Adipocyte (in vitro differentiated cells): ENCODE data around the gene NCS1.
A peak's percentile ranks its signal among the peaks of the same experiment; 100 is the strongest.

Experiments
- DNase-seq: peaks from one replicate; pipeline ENCODE4 v3.0.0-alpha.2; 2015; ENCODE audit warnings: low read depth
- H3K27me3 ChIP-seq: replicated peaks from 2 replicates; pipeline ENCODE4 v1.7.0; 2013; ENCODE audit warnings: mild to moderate bottlenecking, low read length, moderate library complexity; ENCODE audit not compliant: control insufficient read depth, insufficient read depth
- H3K36me3 ChIP-seq: 2 replicates; pipeline ENCODE4 v1.7.0; 2013; ENCODE audit warnings: low read length, mild to moderate bottlenecking, moderate library complexity; ENCODE audit not compliant: control insufficient read depth, insufficient read depth, severe bottlenecking
- H3K4me1 ChIP-seq: 2 replicates; pipeline ENCODE4 v1.7.0; 2013; ENCODE audit warnings: mild to moderate bottlenecking, low read length, moderate library complexity; ENCODE audit not compliant: control insufficient read depth, insufficient read depth
- H3K4me3 ChIP-seq: 2 replicates; pipeline ENCODE4 v1.7.0; 2013; ENCODE audit warnings: mild to moderate bottlenecking, low read length, moderate library complexity
- H3K9ac ChIP-seq: 2 replicates; pipeline ENCODE4 v1.7.0; 2013; ENCODE audit warnings: mild to moderate bottlenecking, low read length, moderate library complexity
- H3K9me3 ChIP-seq: 2 replicates; pipeline ENCODE4 v1.7.0; 2013; ENCODE audit warnings: mild to moderate bottlenecking, low read length, moderate library complexity; ENCODE audit not compliant: control insufficient read depth

Gene NCS1

DNA sequence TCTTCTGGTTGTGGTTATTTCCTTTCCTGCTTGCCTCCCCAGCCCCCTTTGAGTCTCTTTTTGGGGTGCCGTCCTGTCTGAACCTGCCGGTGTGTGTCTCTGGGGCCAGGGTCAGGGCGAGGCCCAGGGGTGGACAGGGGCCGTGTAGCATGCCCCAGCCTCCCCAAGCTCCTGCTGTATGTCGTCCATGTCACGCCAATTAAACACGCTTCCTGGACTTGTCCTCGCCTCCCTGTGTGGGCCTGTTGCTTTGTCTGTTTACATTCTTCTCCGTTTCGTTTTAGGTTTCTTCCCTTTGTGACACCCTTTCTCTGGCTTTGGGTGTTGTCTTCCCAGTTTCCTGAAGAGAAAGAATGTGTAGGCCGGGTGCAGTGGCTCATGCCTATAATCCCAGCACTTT, 64.9 kb downstream of the NCS1 start:
- peak; percentile 12 for DNase-seq
- Histone ChIP-seq H3K9me3 (no peaks in the 10 kb centered on the region), H3K9ac (no peak overlapping the region), H3K4me1 (peaks cover 9% of the 10 kb centered on the region), H3K4me3 (no peak overlapping the region), H3K36me3 (peaks cover 6% of the 10 kb centered on the region), H3K27me3 (no peaks in the 10 kb centered on the region)

DNA sequence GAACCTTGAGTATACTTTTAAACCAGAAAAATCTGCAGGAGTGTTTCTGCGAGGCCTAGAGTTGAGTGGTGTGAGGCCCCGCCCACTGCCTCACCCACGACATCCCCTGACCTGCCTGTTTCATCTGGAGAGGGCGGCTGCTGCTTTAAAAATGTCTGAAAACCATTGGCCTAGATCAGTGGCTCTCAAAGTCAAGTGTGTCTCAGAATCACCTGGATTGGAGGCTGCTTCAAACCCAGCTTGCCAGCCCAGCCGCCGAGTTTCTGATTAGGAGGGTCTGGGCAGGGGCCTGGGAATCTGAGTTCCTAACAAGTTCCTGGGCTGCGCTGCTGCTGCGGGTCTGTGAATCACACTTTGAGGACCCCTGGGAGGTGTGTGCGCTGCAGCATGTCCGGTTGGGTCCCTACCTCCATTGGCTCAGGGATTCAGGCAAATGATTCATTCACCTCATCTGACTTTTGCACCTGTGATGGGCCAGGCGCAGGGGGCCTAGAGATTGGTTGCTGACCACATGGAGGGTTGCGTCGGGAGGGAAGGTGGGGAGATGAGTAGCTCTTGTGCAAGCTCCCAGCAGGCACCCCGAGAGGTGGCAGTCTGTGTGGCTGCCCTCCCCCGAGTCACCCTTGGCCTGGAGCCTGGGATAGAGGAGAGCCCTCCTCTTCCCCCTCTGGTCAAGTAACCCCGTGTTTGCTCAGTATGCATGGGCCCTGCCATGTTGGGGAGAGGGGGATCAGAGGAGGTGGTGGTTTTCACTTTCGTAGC, 65.7 kb downstream of the NCS1 start:
- Histone ChIP-seq H3K4me3 (no peak overlapping the region), H3K9ac (no peak overlapping the region), H3K27me3 (no peaks in the 10 kb centered on the region), H3K4me1 (peaks cover 9% of the 10 kb centered on the region), H3K36me3 (peaks cover 4% of the 10 kb centered on the region), H3K9me3 (no peaks in the 10 kb centered on the region)
- no peak for DNase-seq

- no peaks in the 10 kb centered on the region for H3K36me3 ChIP-seq
Observed at GRCh38 chr9:130239363-130239695, 67.1 kb downstream of the NCS1 start.

GRCh38 chr9:130239741-130240241, 67.6 kb downstream of the NCS1 start:
- DNase-seq: no peak

More at GRCh38 chr9:130239363-130239695, 67.1 kb downstream of the NCS1 start:
- Histone ChIP-seq H3K4me3 (no peak overlapping the region), H3K9ac (no peak overlapping the region), H3K4me1 (peaks cover 9% of the 10 kb centered on the region), H3K27me3 (no peaks in the 10 kb centered on the region), H3K9me3 (no peaks in the 10 kb centered on the region)
- no peak for DNase-seq

DNA sequence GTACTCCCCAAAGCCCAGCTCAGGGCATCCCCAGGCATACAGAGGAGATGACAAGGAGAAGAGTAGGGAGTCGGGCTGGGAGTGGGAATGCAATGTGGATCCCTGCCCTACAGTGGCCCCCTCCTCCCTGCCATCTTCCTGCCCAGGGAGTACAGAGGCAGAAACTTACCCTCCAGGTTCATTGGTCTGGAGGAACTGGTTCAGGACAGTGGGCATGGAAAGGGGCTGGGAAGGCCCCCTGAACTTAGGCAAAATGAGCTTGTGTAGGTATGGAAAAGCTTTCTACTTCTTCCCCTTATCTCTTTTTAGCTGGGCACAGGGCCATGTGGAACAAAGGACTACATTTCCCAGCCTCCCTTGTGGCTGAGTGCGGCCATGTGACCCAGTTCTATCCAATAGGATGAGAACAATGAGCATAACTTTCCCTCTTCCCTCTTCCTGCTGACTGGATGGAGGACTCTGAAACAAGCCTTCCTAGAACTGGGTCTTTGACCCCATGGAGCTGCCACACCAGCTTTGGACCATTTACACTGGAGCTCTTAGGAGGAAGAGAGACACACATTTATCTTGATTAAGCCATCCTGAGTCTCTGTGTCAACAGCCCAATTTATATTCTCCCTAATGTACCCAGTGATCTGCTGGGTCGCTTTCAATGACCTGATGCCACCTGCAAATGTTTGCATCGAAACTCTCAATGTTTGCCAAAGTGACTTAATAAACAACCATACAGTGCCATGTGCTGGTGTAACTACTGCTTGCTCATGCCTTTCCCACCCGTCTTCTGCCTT, 68.4 kb downstream of the NCS1 start:
- Histone ChIP-seq H3K36me3 (no peaks in the 10 kb centered on the region), H3K4me3 (no peak overlapping the region)
- peak; percentile 80 for DNase-seq

More at GRCh38 chr9:130239741-130240241, 67.6 kb downstream of the NCS1 start:
- no peaks in the 10 kb centered on the region for H3K9me3 ChIP-seq
- peaks cover 5% of the 10 kb centered on the region for H3K4me1 ChIP-seq
- H3K27me3 ChIP-seq: no peaks in the 10 kb centered on the region
- no peak overlapping the region for H3K4me3 ChIP-seq
- H3K9ac ChIP-seq: no peak overlapping the region
- no peaks in the 10 kb centered on the region for H3K36me3 ChIP-seq

DNA sequence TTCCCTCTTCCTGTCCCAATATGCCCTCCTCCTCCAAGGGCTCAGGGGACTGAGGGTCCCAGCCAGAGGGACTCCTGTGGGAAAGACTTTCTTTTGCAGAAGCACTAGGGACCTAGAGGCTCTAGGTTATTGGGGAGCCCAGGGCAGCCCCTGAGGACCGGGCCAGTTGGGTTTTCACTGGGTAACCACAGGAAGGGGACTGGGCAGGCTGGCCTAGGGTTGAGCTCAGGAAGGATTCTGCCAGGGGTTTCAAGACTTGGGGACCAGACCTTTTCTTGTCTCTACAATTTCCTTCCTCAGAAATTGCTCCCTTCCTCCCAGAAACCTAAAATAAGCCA, 69.0 kb downstream of the NCS1 start:
- Histone ChIP-seq H3K9me3 (no peaks in the 10 kb centered on the region), H3K27me3 (no peaks in the 10 kb centered on the region), H3K4me3 (no peak overlapping the region), H3K4me1 (peaks cover 5% of the 10 kb centered on the region), H3K9ac (no peak overlapping the region), H3K36me3 (no peaks in the 10 kb centered on the region)
- no peak for DNase-seq

More for the DNA sequence above, 68.4 kb downstream of the NCS1 start:
- Histone ChIP-seq H3K4me1 (peaks cover 5% of the 10 kb centered on the region), H3K9ac (no peak overlapping the region), H3K27me3 (no peaks in the 10 kb centered on the region), H3K9me3 (no peaks in the 10 kb centered on the region)

- no peak overlapping the region for H3K9ac ChIP-seq
- H3K4me1 ChIP-seq: peaks cover 5% of the 10 kb centered on the region
- no peaks in the 10 kb centered on the region for H3K9me3 ChIP-seq
- H3K36me3 ChIP-seq: no peaks in the 10 kb centered on the region
- H3K4me3 ChIP-seq: no peak overlapping the region
- DNase-seq: no peak
- H3K27me3 ChIP-seq: no peaks in the 10 kb centered on the region
Observed at GRCh38 chr9:130242270-130243014, 70.2 kb downstream of the NCS1 start.

DNA sequence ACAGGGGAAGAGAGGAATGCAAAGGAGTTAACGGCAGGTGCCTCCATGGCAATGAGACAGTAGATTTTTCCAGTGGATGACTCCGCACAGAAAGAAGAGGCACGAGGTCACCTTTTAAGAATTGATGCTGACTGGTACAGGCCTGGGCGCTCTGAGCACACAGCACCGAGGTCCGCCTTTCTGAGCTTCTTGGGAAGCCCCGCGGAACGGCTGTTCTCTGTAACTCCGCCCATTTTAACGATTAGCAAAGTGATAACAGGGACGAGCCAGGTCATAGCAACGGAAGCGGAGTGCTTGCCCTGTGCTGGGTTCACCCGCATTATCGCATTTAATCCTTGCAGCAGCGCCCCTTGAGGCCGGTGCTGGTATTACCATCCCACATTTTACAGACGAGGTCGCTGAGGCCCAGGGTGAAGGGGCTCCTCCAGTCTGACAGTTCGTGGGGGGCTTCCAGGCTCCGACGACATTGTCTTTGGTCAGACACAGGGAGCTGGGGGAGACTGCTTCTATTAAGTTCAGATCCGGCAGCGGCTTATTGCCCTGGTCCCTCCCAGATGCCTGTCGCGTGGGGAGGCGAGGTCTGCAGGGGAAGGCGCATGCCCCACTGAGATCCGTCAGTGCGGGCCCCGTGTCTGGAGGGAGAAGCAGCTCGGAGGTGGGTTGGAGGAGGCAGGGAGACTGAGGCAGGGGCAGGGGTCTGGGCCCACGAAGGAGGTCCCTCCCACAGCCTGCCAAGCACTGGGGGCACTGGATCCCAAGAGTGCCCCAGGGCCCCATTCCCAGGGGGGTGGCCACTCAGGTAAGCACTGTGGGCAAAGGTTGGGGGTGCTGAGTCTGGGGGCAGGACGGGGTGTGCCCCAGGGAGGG, 71.0 kb downstream of the NCS1 start:
- Histone ChIP-seq H3K9me3 (no peaks in the 10 kb centered on the region), H3K36me3 (no peaks in the 10 kb centered on the region), H3K27me3 (no peaks in the 10 kb centered on the region), H3K4me1 (peaks cover 5% of the 10 kb centered on the region), H3K4me3 (no peak overlapping the region), H3K9ac (no peak overlapping the region)
- DNase-seq: peak; percentile 83

GRCh38 chr9:130243882-130244170, 71.6 kb downstream of the NCS1 start:
- H3K9ac ChIP-seq: no peak overlapping the region
- no peaks in the 10 kb centered on the region for H3K9me3 ChIP-seq
- H3K27me3 ChIP-seq: no peaks in the 10 kb centered on the region
- no peak for DNase-seq
- no peaks in the 10 kb centered on the region for H3K36me3 ChIP-seq
- no peak overlapping the region for H3K4me3 ChIP-seq
- H3K4me1 ChIP-seq: peaks cover 5% of the 10 kb centered on the region

GRCh38 chr9:130244548-130245165, 72.5 kb downstream of the NCS1 start:
- Histone ChIP-seq H3K4me1 (peaks cover 5% of the 10 kb centered on the region), H3K4me3 (no peak overlapping the region), H3K27me3 (peaks cover 2% of the 10 kb centered on the region), H3K9me3 (no peaks in the 10 kb centered on the region), H3K36me3 (no peaks in the 10 kb centered on the region), H3K9ac (no peak overlapping the region)
- DNase-seq: no peak
